Measurements from ENCODE around the gene DSG3.

DNA sequence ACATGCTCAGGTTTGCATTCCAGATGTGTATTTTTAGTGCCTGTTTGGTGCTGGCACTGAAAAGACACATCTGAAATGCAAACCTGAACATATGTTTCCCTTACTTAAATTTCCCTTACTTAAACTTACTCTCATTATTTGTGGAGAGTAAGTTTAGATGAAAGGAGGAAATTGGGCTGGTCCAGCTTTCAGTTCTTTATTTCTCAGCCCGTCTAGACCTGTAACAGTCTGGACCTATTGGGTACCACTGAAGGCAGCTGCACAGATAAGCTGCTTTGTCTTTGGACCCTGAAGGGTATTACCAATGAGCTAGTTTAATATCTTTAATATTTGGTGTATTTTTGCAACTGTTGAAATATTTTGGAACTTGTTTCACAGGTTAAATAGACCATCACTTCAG lies 17.0 kb upstream of the DSG3 start:
- no peak for TF ChIP-seq POLR2A (IDR thresholded peaks at IDR 0.05)
- TF ChIP-seq, protein P1, sequence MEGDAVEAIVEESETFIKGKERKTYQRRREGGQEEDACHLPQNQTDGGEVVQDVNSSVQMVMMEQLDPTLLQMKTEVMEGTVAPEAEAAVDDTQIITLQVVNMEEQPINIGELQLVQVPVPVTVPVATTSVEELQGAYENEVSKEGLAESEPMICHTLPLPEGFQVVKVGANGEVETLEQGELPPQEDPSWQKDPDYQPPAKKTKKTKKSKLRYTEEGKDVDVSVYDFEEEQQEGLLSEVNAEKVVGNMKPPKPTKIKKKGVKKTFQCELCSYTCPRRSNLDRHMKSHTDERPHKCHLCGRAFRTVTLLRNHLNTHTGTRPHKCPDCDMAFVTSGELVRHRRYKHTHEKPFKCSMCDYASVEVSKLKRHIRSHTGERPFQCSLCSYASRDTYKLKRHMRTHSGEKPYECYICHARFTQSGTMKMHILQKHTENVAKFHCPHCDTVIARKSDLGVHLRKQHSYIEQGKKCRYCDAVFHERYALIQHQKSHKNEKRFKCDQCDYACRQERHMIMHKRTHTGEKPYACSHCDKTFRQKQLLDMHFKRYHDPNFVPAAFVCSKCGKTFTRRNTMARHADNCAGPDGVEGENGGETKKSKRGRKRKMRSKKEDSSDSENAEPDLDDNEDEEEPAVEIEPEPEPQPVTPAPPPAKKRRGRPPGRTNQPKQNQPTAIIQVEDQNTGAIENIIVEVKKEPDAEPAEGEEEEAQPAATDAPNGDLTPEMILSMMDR (IDR thresholded peaks at IDR 0.05), result no peak

All from sigmoid colon (tissue), 3 donors.